H54 (cell line): ENCODE measurements around the gene USP27X.

ENCODE experiments used
- DNase-seq: peaks from one replicate; pipeline ENCODE4 v3.0.0; 2011; ENCODE audit warnings: low spot score, mixed read lengths; ENCODE audit not compliant: insufficient read length
- FAIRE-seq: peaks from 3 replicates; lab custom pipeline; 2011; peaks lifted over from hg19 to GRCh38; lab: Jason Lieb, UNC
- POLR2A ChIP-seq: IDR thresholded peaks from 2 replicates; pipeline ENCODE4 v1.6.1; 2011; ENCODE audit warnings: low read depth, mild to moderate bottlenecking, low read length

USP27X gene

GRCh38 chrX:49878834-49879655 is at the start of gene USP27X:
TSS of gene USP27X (plus strand) at chrX:49879484. CDS start at chrX:49880308, 824 bp downstream.
- peak; percentile 35 for TF ChIP-seq POLR2A
- DNase-seq: peak; percentile 30
- FAIRE-seq: no peak

DNA sequence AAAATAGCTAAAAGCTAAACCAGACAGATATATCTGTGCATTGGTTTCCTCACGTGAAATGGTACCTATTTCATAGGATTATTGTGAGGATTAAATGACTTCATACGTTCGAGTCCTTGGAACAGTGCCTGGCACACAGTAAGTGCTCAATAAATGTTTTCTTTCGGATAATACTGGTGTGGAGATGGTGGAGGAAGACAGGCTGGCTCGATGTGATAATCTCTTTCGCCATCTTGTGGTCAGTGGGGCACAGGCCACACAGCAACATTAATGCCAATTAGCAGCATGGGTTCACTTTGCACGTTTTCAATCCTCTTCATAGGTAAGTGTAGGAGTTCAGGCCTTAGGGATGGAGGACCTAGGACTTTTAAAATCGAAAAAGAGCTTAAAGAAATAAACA is 40.9 kb upstream of the USP27X start:
- DNase-seq (no peak), FAIRE-seq (no peak)
- TF ChIP-seq POLR2A: no peak

DNA sequence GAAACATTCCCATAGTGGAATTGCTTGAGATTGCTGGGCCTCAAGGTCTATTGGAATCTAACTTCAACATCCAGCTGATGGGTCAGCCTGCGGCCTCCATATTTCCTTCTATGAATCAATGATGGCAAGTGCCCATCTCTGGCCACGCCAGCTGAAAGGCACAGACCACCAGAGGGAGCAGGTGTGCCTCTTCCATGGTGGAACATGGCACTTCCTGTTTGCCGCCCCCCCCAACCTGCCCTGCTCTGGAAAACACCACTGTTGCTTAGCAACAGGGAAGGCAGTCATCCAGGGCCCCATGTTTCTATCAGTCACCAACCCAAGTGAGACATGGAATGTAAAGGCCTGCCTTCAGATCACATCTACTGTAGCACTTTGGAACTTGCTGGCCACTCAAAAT is 38.6 kb upstream of the USP27X start:
- no peak for TF ChIP-seq POLR2A
- peak; percentile 10 for DNase-seq
- no peak for FAIRE-seq

- no peak for FAIRE-seq
- no peak for DNase-seq
- no peak for TF ChIP-seq POLR2A
These were observed 36.7 kb upstream of the USP27X start for GRCh38 chrX:49842621-49843020.

DNA sequence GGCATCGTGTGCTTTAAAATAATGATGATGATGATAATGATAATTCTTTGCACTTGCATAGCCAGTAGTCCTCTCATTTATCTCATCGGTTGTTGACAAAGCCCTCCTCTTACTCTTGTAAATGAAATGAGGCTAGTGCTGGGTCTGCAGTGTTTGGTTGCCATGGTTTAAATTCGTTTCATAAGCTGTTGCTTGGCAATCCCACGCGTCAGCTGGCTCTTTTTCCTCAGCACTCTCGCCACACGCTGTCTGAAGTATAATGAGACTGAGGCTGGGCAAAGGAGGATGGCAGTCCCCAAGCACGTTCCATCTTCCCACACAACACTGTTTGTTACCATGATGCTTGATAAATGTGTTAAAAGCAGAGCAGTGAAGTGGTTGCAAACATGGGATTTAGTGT is 34.7 kb upstream of the USP27X start:
- no peak for FAIRE-seq
- no peak for DNase-seq
- no peak for TF ChIP-seq POLR2A

DNA sequence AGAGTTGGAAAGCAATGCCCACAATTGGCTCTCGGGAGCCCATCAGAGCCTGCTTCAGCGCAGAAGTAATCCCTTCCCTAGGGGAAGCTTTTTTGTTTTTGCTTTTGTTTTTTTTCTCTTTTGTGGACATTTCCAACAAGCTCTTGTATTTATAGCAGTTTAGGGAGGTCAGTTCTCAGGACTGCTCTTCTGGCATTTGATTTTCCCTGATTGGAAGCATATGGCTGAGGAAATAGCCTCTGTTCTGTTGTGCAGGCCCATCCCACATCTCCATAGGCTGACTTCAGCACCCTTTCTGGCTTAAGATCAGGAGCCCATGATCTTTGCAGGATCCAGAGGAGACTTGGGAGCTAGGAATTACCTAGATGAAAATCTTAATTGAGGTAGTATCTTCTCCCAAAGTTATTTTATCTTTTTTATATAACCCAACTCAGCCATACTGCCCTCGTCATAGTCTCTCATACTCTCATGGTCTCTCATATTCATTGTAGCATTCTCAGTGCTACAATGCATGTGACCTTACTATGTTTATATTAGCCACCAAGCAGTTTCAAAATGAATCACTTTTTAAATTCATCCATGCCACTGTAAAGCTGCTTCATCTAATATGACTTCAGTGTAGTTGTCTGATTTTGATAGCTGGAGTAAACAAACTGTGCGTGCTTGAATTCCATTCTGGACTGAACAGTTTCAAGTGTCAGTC is 33.4 kb upstream of the USP27X start:
- no peak for FAIRE-seq
- no peak for TF ChIP-seq POLR2A

GRCh38 chrX:49846522-49846921 is 32.8 kb upstream of the USP27X start:
- DNase-seq (no peak), FAIRE-seq (no peak)
- no peak for TF ChIP-seq POLR2A

More for the DNA sequence above, 33.4 kb upstream of the USP27X start:
- DNase-seq: no peak

DNA sequence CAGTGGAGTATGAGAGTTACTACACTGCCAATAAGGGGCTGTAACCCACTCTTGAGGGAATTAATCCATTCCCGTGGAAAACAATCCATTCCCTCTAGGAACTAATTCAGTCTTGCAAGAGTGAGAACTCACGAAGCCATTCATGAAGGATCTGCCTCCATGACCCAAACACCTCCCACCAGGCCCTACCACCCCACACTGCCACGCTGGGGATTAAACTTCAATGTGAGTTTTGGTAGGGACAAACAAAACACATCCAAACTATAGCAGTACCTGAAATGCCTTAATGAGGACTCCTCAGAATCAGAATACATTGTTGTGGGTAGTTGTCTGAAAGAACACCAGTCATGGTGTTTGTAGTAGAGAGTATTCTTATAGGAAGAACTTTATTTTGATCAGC is 31.0 kb upstream of the USP27X start:
- FAIRE-seq: no peak
- DNase-seq: no peak
- TF ChIP-seq POLR2A: no peak

- no peak for TF ChIP-seq POLR2A
- FAIRE-seq: no peak
- no peak for DNase-seq
These were observed 29.3 kb upstream of the USP27X start for GRCh38 chrX:49850028-49850427.

GRCh38 chrX:49853661-49854060 is 25.6 kb upstream of the USP27X start:
- no peak for DNase-seq
- FAIRE-seq: no peak
- TF ChIP-seq POLR2A: no peak

- no peak for TF ChIP-seq POLR2A
- FAIRE-seq (no peak), DNase-seq (no peak)
These were observed 22.5 kb upstream of the USP27X start for GRCh38 chrX:49856819-49857218.

DNA sequence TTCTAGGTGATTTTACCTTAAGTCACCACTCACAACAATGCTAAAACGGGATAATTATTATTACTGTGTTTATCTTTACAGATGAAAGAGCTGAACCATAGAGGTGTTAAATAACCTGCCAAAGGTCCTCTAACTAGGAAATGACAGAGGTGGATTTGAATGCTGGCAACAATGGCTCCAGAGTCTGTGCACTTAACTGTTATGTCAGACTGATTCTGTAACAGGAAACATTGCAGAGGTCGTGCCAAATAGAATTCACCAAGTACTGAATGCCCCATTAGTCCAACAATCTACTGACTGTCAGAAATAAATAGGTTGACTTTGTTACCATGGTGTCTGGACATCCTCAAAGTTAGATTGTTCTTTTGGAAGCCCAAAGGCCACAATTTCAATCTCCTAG is 20.9 kb upstream of the USP27X start:
- no peak for DNase-seq
- no peak for TF ChIP-seq POLR2A
- no peak for FAIRE-seq

DNA sequence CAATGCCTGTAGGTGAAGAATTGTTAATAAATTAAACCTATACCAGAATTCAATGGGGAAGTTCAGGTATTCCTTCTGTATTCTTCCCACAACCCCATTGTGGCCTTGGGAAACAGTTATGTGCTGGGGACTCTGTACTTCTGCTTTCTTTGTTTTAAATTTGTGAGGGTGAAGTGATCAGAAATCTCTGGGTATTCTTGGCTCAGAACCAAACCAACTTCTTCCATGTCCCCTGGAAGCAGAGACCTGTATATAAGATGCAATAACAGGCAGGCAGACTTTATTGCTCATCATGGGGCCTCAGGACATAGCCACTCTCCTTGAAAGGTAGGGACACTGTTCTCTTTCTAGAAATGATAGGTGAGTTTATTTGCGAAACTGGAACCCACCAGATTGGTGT is 19.8 kb upstream of the USP27X start:
- DNase-seq (no peak), FAIRE-seq (no peak)
- TF ChIP-seq POLR2A: no peak

- no peak for FAIRE-seq
- TF ChIP-seq POLR2A: no peak
- no peak for DNase-seq
These were observed 18.3 kb upstream of the USP27X start for GRCh38 chrX:49860867-49861535.
